HG03439 (cell line): Measurements from ENCODE around the gene LRRC75B.
"Not testable (repeated sequence)": the region's sequence is repeated elsewhere in the genome, so short reads cannot be mapped to it uniquely, and the experiment has no call there.

Source experiments
- ATAC-seq: cut with Tn5 transposase; IDR thresholded peaks from one replicate; pipeline ENCODE4 v1.9.1; 2021; ENCODE audit warnings: mild to moderate bottlenecking, moderate library complexity; ENCODE audit not compliant: unreplicated experiment

Gene LRRC75B, protein sequence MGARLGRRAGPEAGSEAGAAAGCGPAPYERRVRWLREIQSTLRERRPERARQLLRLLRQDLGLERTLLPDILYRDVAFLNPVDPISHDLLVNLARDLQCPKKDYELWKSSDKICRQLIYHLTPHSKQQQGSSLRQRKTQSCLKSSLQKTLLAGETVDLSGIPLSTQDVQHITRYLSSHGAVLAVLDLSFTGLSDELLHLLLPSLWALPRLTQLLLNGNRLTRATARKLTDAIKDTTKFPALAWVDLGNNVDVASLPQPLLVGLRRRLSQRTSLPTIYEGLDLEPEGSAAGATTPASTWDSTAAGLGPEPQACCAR

DNA sequence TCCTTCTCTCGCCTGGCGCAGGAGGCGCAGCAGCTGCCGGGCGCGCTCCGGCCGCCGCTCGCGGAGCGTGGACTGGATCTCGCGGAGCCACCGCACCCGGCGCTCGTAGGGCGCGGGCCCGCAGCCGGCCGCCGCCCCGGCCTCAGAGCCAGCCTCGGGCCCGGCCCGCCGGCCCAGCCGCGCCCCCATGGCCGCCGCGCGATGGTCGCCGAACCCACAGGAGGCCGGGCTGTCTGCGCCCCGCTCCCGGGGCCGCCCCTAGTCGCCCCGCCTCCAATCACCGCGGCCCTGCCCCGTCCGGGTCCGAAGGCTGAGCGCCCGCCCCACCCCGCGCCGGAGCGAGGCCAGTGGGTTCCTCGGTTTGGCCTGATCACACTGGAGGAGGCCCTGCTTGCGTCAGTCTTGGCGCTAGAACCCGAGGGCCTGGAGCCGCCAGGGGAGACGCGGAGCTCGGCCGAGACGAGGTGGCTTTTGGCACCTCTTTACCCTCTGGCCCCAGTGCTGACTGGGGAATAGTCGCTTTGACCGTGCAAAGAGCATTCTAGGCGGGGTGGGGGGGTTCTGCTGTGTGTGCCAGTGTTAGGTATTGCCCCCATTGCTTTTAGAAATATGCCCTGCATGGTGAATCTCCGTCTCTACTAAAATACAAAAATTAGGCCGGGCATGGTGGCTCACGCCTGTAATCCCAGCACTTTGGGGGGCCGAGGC, at the start of gene LRRC75B:
LRRC75B (minus strand) TSS at position 223 of the 708 bp plus-strand sequence; CDS start at position 189, 34 bp downstream.
- ATAC-seq: peak; percentile 82

DNA sequence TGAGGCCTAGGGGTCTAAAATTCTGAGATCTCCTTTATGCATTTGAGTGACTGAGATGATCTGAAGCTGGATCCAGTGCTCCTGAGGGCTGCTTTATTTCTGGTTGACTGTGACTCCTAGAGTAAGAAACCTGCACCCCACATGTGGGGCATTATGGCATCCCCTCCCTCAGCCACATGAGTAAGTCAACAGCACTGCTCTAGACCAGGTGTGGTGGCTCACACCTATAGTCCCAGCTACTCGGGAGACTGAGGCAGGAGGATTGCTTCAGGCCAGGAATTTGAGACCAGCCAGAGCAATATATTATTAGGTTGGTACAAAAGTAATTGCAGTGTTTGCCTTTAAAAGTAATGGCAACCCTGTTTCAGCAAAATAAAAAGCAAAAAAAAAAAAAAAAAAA, 49.4 kb upstream of the LRRC75B start:
- ATAC-seq: not testable (repeated sequence)

DNA sequence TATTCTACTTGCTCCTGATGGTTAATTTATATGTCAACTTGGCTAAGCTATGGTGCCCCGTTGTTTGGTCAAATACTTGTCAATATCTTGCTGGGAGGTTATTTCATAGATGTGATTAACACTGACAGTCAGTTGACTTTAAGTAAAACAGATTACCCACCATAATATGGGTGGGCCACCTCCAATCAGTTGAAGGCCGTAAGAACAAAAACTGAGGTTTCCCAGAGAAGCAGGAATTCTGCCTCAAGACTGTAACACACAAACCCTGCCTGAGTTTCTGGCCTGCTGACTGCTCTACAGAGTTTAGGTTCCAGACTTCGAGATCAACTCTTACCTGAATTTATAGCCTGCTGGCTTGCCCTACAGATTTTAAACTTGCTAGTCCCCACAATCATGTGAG, 43.6 kb upstream of the LRRC75B start:
- not testable (repeated sequence) for ATAC-seq

DNA sequence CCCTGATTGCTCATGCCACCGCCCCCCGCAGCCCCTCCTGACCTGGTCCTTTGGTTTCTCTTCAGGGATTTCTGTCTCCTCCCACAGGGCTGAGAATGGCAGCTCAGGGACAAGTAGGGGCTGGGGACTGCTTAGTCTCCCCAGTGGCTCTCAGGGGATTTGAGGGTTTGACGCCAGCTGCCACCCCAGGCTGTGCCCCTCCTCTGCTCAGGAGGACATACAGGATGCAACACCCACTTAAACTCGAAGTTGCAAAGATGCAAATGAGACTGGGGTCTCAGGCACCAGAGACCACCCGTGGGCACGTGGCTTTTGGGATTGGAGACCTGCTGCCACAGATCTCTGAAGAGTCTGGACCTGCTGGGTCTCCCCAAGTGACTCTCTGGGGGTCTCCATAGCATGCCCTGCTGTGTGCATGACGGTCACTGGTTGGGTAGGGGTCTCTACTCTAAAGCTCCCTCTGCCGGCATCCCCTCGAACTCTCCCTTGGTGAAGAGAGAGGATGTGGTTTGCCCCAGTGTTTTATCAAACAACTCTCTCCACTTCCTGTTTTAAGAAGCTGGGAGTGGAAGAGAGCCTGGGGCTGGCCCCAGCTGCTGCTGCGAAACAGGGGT, 42.0 kb upstream of the LRRC75B start:
- ATAC-seq: not testable (repeated sequence)

DNA sequence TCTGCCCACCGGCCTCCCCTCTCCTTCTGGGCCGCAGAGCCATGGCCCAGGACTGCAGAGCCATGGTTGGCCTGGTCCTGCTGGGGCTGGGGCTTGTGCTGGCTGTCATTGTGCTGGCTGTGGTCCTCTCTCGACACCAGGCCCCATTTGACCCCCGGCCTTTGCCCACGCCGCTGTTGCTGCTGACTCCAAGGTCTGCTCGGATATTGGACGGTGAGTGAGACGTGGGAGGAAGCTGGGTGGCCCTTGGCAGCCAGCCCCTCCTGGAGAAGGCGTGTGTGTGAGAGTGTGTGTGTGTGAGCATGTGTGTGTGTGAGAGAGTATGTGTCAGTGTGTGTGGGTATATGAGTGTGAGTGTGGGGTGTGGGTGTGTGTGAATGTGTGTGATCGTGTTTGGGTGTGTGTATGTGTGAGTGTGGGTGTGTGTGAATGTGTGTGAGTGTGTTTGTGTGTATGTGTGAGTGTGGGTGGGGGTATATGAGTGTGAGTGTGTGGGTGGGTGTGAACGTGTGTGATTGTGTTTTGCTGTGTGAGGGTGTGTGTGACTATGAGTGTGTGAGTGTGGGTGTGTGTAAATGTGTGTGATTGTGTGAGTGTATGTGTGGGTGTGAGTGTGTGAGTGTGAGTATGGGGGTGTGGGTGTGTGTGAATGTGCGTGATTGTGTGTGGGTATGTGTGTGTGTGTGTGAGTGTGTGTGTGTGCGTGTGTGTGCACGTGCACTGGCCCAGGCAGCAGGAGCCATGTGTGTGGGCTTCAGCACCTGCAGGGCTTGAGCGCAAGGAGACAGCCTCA, 40.6 kb upstream of the LRRC75B start:
- not testable (repeated sequence) for ATAC-seq

DNA sequence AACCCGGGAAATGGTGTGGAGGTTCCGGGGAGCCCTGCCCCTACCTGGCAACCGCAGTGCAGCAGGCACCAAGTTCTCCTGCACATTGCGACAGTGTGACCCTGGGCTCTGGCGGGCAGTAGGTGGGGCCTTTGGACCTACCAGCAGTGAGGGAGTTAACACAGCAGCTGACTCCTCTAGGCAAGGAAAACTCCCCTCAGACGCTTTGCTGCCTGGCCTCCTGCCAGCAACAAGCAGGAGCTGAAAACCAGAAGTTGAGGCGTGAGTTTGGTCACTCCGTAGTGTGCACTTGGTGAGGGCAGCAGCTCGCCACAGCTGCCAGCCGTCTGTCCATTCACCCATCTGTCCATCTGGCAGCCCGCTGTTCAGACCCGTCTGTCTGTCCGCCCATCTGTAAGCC, 39.8 kb upstream of the LRRC75B start:
- not testable (repeated sequence) for ATAC-seq

DNA sequence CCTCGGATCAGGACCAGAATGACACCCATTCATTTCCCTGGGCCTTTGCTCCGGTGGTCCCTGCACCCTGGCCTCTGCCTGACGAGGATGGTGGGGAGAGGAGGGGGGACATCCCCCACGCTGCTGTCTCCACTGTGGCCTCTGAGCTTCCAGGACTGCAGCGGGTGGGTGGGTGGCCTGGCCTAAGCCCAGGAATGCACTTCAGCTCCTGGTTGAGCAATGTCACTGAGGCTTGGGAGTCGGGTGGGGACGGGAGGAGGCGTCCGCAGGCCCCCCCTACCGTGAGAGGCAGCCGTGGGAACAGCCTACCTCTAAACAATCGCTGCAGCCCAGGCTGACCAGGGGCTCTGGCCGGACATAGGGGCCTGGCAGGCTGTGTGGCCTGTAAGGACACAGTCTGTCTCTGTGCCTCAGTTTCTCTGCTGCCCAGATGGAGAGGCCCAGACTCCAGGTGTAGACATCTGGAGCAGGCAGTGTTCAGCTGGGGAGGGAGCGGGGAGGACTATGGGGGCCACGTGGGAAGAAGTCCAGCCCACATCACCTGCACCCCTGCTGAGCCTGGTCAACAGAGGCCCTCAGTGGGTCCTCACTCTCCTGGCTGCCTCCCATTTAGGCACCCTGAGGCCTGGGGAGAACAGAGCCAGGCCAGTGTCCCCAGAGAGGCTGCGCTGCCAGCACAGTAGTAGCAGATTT, 38.7 kb upstream of the LRRC75B start:
- not testable (repeated sequence) for ATAC-seq

DNA sequence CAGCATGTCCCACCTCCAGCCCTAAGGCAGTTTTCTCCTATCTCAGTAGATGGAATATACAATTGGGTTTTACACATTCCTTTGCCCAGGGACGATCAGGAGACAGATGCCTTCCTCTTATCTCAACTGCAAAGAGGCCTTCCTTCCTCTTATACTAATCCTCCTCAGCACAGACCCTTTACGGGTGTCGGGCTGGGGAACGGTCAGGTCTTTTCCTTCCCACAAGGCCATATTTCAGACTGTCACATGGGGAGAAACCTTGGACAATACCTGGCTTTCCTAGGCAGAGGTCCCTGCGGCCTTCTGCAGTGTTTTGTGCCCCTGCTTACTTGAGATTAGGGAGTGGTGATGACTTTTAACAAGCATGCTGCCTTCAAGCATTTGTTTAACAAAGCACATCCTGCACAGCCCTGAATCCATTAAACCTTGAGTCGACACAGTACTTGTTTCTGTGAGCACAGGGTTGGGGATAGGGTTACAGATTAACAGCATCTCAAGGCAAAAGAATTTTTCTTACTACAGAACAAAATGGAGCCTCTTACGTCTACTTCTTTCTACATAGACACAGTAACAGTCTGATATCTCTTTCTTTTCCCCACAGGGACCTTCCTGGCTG, 38.0 kb upstream of the LRRC75B start:
- ATAC-seq: not testable (repeated sequence)

DNA sequence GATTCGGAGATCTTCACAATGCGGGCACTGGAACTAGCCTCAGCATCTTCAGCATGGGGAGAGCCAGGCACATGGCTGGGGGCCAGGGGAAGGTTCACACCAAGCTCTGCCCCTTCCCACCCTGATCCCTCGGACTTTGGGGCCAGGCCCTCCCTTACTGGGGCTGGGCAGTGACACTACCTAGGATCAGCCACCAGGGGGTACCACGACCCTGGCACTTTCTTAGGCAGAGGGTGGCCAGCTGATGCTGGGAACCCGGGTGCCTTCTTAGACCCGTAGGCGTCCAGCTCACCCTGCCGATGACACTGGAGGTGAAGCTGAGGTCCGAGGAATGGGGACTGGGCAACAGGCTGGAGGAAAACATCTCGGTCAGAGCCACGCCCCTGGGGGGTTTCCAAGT, 36.2 kb upstream of the LRRC75B start:
- not testable (repeated sequence) for ATAC-seq

DNA sequence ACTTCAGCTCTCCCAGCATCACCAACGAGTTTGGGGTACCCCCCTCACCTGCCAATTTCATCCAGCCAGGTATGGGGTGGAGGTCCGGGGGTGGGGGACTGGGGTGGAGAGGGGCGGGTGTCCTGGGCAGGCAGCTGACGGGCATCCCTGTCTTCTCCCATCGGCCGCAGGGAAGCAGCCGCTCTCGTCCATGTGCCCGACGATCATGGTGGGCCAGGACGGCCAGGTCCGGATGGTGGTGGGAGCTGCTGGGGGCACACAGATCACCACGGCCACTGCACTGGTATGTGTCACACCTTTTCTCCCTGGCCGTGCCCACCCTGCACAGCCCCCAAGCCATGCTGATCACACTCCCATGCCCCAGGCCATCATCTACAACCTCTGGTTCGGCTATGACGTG, 35.0 kb upstream of the LRRC75B start:
- ATAC-seq: not testable (repeated sequence)

DNA sequence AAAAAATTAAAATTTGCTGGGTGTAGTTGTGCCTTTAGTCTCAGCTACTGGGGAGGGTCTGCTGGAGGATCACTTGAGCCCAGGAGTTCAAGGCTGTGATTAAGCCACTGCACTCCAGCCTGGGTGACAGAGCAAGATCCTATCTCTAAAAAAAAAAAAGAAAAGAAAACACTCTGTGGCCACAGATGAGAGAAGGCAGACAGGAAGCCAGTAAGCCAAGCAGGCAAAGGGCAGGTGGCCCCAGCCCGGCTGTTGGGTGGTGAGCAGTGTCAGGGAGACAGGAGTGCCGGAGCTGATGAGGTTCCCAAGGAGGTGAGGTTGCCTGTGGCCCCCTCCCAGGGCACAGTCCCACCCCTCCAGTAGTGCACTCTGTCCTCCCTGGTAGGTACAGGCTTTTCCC, 29.7 kb upstream of the LRRC75B start:
- ATAC-seq: not testable (repeated sequence)

DNA sequence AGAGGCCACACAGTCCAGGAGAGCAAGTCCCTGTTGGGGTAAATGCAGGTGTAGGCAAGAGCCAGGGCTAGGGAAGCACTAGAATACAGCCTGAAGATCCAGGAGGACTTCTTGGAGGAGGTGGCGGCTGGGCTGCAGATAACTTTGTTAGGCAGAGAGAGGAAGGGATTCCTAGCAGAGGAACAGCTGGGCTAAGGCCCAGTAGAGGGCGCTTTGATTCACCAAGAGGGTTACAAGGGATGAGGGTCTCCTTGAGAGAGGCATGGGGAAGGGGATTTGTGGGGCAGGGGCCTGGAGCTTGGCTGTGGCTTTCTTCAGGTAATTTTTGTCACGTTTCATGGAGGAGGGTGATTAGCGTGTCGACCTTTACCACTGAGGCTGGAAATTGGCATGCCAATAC, 28.4 kb upstream of the LRRC75B start:
- not testable (repeated sequence) for ATAC-seq

DNA sequence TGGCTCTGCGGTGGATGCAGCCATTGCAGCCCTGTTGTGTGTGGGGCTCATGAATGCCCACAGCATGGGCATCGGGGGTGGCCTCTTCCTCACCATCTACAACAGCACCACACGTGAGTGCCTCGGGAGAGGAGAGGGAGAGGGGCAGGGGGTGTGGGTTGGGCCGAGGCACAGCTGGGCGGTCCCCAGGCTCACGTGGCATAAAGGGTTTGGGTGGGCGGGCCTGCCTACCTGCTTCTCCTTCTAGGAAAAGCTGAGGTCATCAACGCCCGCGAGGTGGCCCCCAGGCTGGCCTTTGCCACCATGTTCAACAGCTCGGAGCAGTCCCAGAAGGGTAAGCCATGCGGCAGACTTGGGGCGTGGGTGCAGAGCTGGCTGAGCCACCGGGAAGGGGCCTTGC, 21.9 kb upstream of the LRRC75B start:
- not testable (repeated sequence) for ATAC-seq

DNA sequence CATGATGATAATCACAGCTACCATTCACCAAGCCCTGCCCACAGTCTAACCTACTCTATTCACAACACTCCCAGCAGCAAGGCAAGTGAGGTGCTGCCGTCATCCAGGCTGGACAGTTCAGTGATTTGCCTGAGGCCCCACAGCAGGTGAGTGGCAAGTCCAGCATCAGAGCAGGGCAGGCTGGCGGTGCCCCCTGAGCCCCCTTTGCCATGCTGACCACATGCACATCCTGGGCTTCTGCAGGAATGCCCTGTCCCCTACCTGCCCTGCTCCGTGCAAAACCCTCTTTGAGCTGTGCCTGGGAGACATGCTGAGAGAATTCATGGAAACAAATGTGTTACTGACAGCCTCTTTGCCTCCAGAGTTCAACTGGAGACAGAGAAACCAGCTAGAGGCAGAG, 17.0 kb upstream of the LRRC75B start:
- ATAC-seq: not testable (repeated sequence)

DNA sequence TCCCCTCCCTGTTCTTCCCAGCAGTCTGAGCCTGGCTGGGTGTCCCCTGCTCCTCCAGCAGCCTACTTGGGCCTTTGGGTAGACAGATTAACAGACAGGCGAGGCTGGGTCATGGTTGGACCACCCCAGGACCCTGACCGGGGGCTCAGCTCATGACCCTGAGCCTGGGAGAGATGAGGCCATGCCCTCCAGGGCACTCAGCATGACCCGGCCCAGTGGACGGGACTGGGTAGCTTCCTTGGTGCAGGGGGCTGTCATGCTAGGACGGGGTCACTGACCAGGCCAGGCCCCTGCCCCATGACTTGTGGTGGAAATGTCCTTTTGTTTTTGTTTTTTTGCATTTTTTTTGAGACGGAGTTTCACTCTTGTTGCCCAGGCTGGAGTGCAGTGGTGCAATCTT, 15.5 kb upstream of the LRRC75B start:
- ATAC-seq: not testable (repeated sequence)

DNA sequence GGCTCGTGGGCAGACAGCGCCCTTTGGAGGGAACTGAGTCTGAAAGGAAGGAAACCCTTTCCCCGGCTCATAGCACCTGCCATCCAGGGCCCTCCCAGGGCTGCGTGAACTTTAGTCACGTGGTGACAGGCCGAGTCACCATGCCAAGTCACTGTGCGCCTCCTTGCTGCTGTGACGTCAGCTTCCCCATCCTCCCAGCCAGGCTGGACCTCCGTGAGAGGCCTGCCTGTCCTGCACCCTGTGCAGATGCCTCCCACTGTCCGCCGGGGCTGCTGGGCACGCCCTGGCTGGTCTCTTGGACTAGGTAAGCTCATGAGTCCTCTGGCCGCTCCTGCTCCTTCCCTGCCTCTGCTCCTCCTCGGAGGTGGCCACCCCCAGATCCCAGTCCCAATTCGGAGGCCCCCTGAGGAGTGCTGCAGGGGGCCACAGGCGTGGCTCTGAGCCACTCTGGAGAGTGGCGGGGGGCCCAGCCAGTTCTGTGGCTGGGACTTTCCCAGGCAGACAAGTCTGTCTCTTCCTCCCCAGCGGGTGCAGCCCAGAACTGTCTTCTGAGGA, 14.6 kb upstream of the LRRC75B start:
- ATAC-seq: peak; percentile 89

DNA sequence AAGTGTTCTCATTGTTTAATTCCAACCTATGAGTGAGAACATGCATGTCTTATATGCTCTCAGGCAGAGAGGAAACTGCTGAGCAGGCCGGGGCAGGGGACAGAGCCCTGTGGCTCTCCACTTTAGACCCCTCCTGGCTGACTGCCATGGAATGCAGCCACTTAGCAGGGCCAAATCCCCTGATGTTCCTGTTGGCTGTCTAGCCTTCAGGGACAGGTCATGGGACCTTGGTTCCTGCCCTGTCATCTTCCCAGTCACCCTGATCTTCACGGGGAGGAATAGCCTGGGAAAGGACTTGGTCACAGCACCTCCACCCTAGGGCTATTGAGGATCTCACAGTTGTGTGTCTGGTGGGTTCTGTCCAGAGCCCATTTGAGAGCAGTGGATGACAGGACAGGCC, 13.5 kb upstream of the LRRC75B start:
- not testable (repeated sequence) for ATAC-seq

DNA sequence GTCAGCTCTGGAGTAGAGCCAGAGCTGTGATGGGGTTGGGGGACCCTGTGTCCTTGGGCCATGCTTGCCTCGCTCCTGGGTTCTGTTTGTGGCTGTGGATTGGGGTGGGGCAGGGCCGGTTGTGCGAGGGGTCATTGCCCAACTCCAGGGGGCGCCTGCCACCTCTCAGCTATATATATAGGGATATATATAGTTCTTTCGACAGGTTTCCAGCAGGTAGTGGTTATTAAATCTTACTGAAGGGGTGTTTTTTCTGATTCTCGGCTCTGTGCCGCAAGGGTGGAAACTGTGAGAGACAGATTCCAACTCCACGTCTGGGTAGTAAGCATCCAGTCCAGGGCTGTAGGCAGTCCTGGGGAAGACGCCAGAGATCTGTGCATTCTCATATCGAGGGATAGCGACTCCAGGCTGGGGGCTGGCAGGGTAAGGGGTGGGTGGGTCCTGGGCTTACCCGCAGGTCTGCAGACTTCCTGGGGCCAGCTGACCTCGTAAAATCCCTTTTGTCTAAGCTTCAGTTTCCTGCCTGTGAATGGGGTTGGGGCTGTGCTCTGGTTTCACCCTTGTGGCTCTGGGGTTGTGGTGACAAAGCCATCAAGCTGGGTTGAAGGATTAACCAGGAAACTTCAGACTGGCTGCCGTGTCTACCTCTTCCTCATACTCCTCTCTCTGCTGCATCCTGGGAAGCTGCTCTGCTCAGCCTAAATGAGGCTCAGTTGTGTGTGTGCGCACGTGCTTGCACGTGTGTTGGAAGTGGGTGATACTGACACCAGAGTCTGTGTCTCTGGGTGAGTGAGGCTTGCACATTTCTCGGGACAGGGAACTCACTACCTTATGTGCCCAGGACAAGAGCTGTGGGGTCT, 11.1 kb upstream of the LRRC75B start:
- not testable (repeated sequence) for ATAC-seq
